Activated naive CD8-positive, alpha-beta T cell (primary cell): ENCODE measurements around the gene MST1R.

Source experiments
- H3K27ac Mint-ChIP-seq: one replicate; pipeline ENCODE4 v1.8.0; 2021; ENCODE audit warnings: mixed read lengths
- H3K27me3 Mint-ChIP-seq: one replicate; pipeline ENCODE4 v1.8.0; 2021; ENCODE audit warnings: mixed read lengths
- H3K36me3 Mint-ChIP-seq: one replicate; pipeline ENCODE4 v1.8.0; 2021; ENCODE audit warnings: mixed read lengths
- H3K4me1 Mint-ChIP-seq: one replicate; pipeline ENCODE4 v1.8.0; 2021; ENCODE audit warnings: low read depth, mixed read lengths
- H3K4me3 Mint-ChIP-seq: one replicate; pipeline ENCODE4 v1.8.0; 2021; ENCODE audit warnings: mild to moderate bottlenecking, mixed read lengths
- H3K9me3 Mint-ChIP-seq: one replicate; pipeline ENCODE4 v1.8.0; 2021; ENCODE audit warnings: low read depth, mixed read lengths

MST1R gene

GRCh38 chr3:49844464-49845183 is 59.0 kb downstream of the MST1R start:
- Mint-ChIP-seq H3K4me1 (no peaks in the 10 kb centered on the region), H3K36me3 (no peaks in the 10 kb centered on the region), H3K27me3 (no peaks in the 10 kb centered on the region), H3K4me3 (no peak overlapping the region), H3K9me3 (no peaks in the 10 kb centered on the region), H3K27ac (no peak overlapping the region)

GRCh38 chr3:49842843-49843517 is 60.7 kb downstream of the MST1R start:
- Mint-ChIP-seq H3K27ac (no peak overlapping the region), H3K4me1 (peaks cover 2% of the 10 kb centered on the region), H3K27me3 (no peaks in the 10 kb centered on the region), H3K4me3 (no peak overlapping the region), H3K36me3 (peaks cover 2% of the 10 kb centered on the region), H3K9me3 (no peaks in the 10 kb centered on the region)

- Mint-ChIP-seq H3K27ac (no peak overlapping the region), H3K36me3 (peaks cover 2% of the 10 kb centered on the region), H3K4me1 (peaks cover 2% of the 10 kb centered on the region), H3K9me3 (no peaks in the 10 kb centered on the region), H3K4me3 (no peak overlapping the region), H3K27me3 (no peaks in the 10 kb centered on the region)
These were observed 61.9 kb downstream of the MST1R start for GRCh38 chr3:49841806-49842205.

DNA sequence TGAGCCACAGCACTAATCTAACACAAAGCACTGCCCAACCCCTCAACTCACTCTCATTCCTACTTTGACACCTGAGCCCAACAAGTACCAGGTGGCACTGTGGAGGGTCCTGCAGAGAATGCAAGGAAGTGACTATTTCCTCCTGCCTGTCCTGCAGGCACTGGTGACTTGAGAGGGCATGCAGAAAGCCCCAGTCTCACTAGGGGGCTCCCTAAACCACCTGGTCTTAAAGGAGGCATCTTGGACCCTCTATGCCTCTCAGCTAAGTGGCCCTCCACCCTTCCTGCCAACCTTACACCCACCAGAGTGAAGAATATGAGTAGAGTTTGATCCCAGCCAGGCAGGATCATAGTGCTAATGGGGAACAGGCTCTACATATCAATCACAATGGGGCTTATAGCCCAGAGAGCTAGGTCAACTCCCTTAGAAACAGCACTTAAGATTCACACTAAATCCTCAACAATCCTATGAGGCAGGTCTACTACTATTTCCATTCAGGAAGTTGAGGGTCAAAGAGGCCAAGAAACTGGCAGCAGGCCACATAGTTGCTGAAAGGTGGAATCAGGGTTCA is 62.5 kb downstream of the MST1R start:
- H3K27ac Mint-ChIP-seq, result no peak overlapping the region

DNA sequence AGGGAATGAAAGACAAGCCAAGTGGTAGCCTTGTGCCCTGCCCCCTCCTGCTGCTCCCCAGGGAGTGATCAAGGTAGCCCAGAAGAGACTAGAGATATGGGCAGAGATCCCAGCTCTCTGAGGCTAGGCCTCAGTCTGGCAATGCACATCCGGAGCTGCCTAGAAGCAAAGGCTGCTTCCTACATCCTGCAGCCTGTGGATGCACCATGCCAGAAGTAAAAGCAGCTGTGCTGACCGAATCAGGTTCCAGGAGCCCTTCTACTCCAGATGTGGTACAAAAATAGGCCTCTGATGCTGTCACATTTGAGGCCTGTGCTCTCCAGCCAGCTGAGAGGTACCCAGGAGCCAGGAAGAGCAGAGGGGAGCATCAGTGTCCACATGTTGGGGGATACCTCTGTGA is 63.3 kb downstream of the MST1R start:
- Mint-ChIP-seq H3K36me3 (peaks cover 2% of the 10 kb centered on the region), H3K4me1 (peaks cover 2% of the 10 kb centered on the region), H3K27ac (no peak overlapping the region)

More for the DNA sequence above, 62.5 kb downstream of the MST1R start:
- H3K4me3 Mint-ChIP-seq, result no peak overlapping the region
- H3K9me3 Mint-ChIP-seq, result no peaks in the 10 kb centered on the region
- peaks cover 2% of the 10 kb centered on the region for H3K4me1 Mint-ChIP-seq
- peaks cover 2% of the 10 kb centered on the region for H3K36me3 Mint-ChIP-seq
- no peaks in the 10 kb centered on the region for H3K27me3 Mint-ChIP-seq

DNA sequence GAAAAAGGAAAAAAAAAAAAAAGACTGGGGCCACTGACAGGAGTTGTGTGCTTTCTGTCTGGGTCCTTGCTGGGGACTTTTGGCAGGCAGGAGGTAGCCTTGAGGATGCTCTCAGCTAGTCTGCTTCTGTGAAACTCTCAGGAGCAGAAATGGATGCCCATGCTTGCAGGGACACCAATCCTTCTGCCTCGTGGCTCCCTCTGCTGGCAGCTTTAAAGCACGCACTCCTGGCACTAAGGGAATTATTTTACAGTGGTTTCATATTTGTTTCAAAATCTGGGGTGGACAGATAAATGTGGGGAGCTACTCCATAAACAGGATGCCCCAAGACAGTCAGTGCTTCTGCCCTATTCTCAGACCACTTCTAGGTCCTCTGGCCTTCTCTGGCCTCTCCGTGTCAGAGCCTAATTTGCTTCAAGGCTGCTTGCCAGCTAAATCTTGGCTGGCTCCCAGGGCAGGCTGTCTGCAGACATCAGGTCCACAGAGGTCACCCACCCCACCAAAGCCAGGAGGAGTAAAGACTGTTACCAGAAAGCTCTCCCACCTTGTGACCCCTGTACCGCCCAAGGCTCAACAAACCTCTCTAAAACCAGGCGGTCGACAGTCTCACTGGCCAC is 64.4 kb downstream of the MST1R start:
- no peak overlapping the region for H3K4me3 Mint-ChIP-seq
- H3K4me1 Mint-ChIP-seq, result peaks cover 2% of the 10 kb centered on the region
- peaks cover 5% of the 10 kb centered on the region for H3K36me3 Mint-ChIP-seq
- no peaks in the 10 kb centered on the region for H3K27me3 Mint-ChIP-seq
- H3K9me3 Mint-ChIP-seq, result no peaks in the 10 kb centered on the region
- no peak overlapping the region for H3K27ac Mint-ChIP-seq

More for the DNA sequence above, 63.3 kb downstream of the MST1R start:
- Mint-ChIP-seq H3K4me3 (no peak overlapping the region), H3K27me3 (no peaks in the 10 kb centered on the region), H3K9me3 (no peaks in the 10 kb centered on the region)
